Endothelial cell of umbilical vein (primary cell): ENCODE data around the gene SIKE1. TPM values are rescaled to one million over a fixed set of nuclear protein-coding genes. Genes with fewer than 3 reads are reported as not detected.

Experiments used
- BruUV-seq: library from RNA; stranded (reverse); fragments of 400-500 nt; replicated peaks from 2 replicates; lab custom pipeline; 2021; lab: Mats Ljungman, UMichigan
- CTCF ChIA-PET: fragments of 300-600, 350-600 bp; sonication (Branson Sonifier 250); formaldehyde crosslinking; loops from one replicate; lab custom pipeline; 2021; ENCODE audit warnings: antibody characterized with exemption, inconsistent platforms; lab: Charles Lee
- POLR2A ChIA-PET: fragments of 300-600, 350-600 bp; sonication (Branson Sonifier 250); formaldehyde crosslinking; loops from one replicate; lab custom pipeline; 2021; ENCODE audit warnings: antibody characterized with exemption, inconsistent platforms; lab: Charles Lee
- DNase-seq: peaks from one replicate; pipeline ENCODE4 v3.0.0-alpha.2; 2011; ENCODE audit warnings: low read depth, low spot score
- FAIRE-seq: peaks from 2 replicates; lab custom pipeline; 2011; peaks lifted over from hg19 to GRCh38; lab: Jason Lieb, UNC
- H2AFZ ChIP-seq: 2 replicates; pipeline ENCODE4 v1.6.0; 2012; ENCODE audit warnings: low read depth, low read length, control low read depth, inconsistent platforms
- H3K27ac ChIP-seq: 2 replicates; pipeline ENCODE4 v1.5.1; 2011; ENCODE audit warnings: low read depth, mild to moderate bottlenecking, control low read depth, low read length, moderate library complexity; ENCODE audit not compliant: insufficient read depth
- H3K27me3 ChIP-seq, 2 experiments: 2 replicates each; pipeline versions ENCODE4 v1.6.0 to v1.6.1; 2011; ENCODE audit warnings: low read length in 2 of 2, mixed read lengths in 1 of 2; ENCODE audit not compliant: control insufficient read depth in 2 of 2, insufficient read depth in 2 of 2
- H3K36me3 ChIP-seq, 2 experiments: 2 replicates in 1 of 2; 3 replicates in 1 of 2; pipeline ENCODE4 v1.5.1; 2011; ENCODE audit warnings: low read length in 2 of 2, mild to moderate bottlenecking in 1 of 2, moderate library complexity in 1 of 2; ENCODE audit not compliant: control insufficient read depth in 2 of 2, insufficient read depth in 2 of 2; ENCODE audit errors: extremely low read depth in 1 of 2
- H3K4me1 ChIP-seq: 3 replicates; pipeline ENCODE4 v1.5.1; 2011; ENCODE audit warnings: mild to moderate bottlenecking, low read length; ENCODE audit not compliant: control insufficient read depth, insufficient read depth; ENCODE audit errors: extremely low read depth
- H3K4me2 ChIP-seq: 2 replicates; pipeline ENCODE4 v1.6.1; 2011; ENCODE audit warnings: low read length, control low read depth, mixed read lengths; ENCODE audit not compliant: insufficient read depth
- H3K4me3 ChIP-seq, 3 experiments: fragments of 200-600 bp in 1 of 3; sonication (generic), shearing (Covaris generic) in 1 of 3; replicated peaks in 1 of 3; 2 replicates each; pipeline ENCODE4 v1.5.1; 2011 to 2016; ENCODE audit warnings: control low read depth in 3 of 3, low read length in 3 of 3, mild to moderate bottlenecking in 2 of 3, inconsistent platforms in 1 of 3, low read depth in 1 of 3, moderate library complexity in 1 of 3; ENCODE audit not compliant: insufficient read depth in 1 of 3
- H3K79me2 ChIP-seq: 2 replicates; pipeline ENCODE4 v1.6.0; 2012; ENCODE audit warnings: low read length, inconsistent platforms; ENCODE audit not compliant: control insufficient read depth, insufficient read depth
- H3K9ac ChIP-seq: replicated peaks from 2 replicates; pipeline ENCODE3; 2011; ENCODE audit warnings: low read length, control low read depth; ENCODE audit not compliant: insufficient read depth; ENCODE audit errors: extremely low read depth
- H3K9me1 ChIP-seq: replicated peaks from 3 replicates; pipeline ENCODE4 v1.6.0; 2011; ENCODE audit warnings: mild to moderate bottlenecking, low read length; ENCODE audit not compliant: control insufficient read depth, insufficient read depth; ENCODE audit errors: extremely low read depth
- H3K9me3 ChIP-seq: replicated peaks from 2 replicates; pipeline ENCODE4 v1.5.1; 2012; ENCODE audit warnings: low read length, inconsistent platforms; ENCODE audit not compliant: control insufficient read depth, insufficient read depth
- H4K20me1 ChIP-seq: replicated peaks from 2 replicates; pipeline ENCODE3; 2011; ENCODE audit warnings: mild to moderate bottlenecking, low read length; ENCODE audit not compliant: control insufficient read depth, insufficient read depth; ENCODE audit errors: extremely low read depth
- FOS ChIP-seq: IDR thresholded peaks from 2 replicates; pipeline ENCODE4 v1.6.1; 2011; ENCODE audit warnings: mild to moderate bottlenecking, low read length, moderate library complexity, borderline replicate concordance; ENCODE audit not compliant: insufficient read depth
- JUN ChIP-seq: IDR thresholded peaks from 2 replicates; pipeline ENCODE4 v1.6.1; 2011; ENCODE audit warnings: borderline replicate concordance, low read depth; ENCODE audit not compliant: insufficient read length, insufficient read depth
- POLR2A ChIP-seq: IDR thresholded peaks from 2 replicates; pipeline ENCODE4 v1.6.1; 2012; ENCODE audit warnings: low read depth, mild to moderate bottlenecking, control low read depth, low read length
- dilution Hi-C: fragments of 300-500 bp; cut with MboI; formaldehyde crosslinking; loops from one replicate; pipeline ENCODE4 v1.15.0; 2019; ENCODE audit warnings: low sequenced_read_pairs; ENCODE audit not compliant: extremely low pct_ligation_motif_present
- intact Hi-C: fragments of 100-400 bp; cut with micrococcal nuclease; formaldehyde crosslinking; loops from one replicate; pipeline ENCODE4 v1.10.0; 2022
- polyA plus RNA-seq, 4 experiments: library from polyadenylated mRNA; depleted of rRNA in 3 of 4; stranded (reverse) in 3 of 4; unstranded in 1 of 4; fragments of >200 nt; gene quantifications; 2 replicates each; pipeline versions ENCODE4 v1.2.1 to v1.2.3, GENCODE V29; 2011 to 2012; ENCODE audit warnings: missing spikeins in 1 of 4
- small RNA-seq: library from RNA; depleted of rRNA; stranded (forward); fragments of <200 nt; gene quantifications from one replicate; pipeline ENCODE3, GENCODE V24; 2012; ENCODE audit warnings: low replicate concordance, low read depth; ENCODE audit not compliant: insufficient read depth, insufficient read length
- total RNA-seq: library from RNA; stranded (reverse); gene quantifications from 2 replicates; pipeline ENCODE4 v1.2.3, GENCODE V29; 2021

Gene SIKE1
- total and polyA plus RNA-seq, 2 donors (not counting 3 experiments of a cell fraction or from before 2014, with no cell fraction given), result 16.3 to 46.6 TPM

GRCh38 chr1:114723457-114723856 is 57.0 kb downstream of the SIKE1 start:
- ChIA-PET CTCF (no interaction called here), POLR2A (no interaction called here)
- TF ChIP-seq FOS, result no peak
- dilution Hi-C loops, result no loop called here
- Histone ChIP-seq H3K9me3 (no peaks in the 10 kb centered on the region), H3K36me3 (peaks cover 39 to 40% of the 10 kb centered on the region in 2 experiments), H3K9me1 (no peaks in the 10 kb centered on the region), H3K4me3 (no peak overlapping the region), H3K4me1 (no peaks in the 10 kb centered on the region), H4K20me1 (peaks cover 3% of the 10 kb centered on the region), H3K27ac (no peak overlapping the region), H2AFZ (no peak overlapping the region), H3K79me2 (peaks cover 6% of the 10 kb centered on the region), H3K27me3 (no peaks in the 10 kb centered on the region), H3K9ac (no peak overlapping the region), H3K4me2 (no peak overlapping the region)
- intact Hi-C loops, result no loop called here
- BruUV-seq, result no TSS peak
- DNase-seq (no peak), FAIRE-seq (no peak)

GRCh38 chr1:114720492-114720891 is 60.0 kb downstream of the SIKE1 start:
- no peak overlapping the region for H3K4me3 ChIP-seq
- H3K9ac ChIP-seq, result no peak overlapping the region
- TF ChIP-seq POLR2A (no peak), JUN (no peak)
- POLR2A ChIA-PET, result no interaction called here
- peaks cover 12% of the 10 kb centered on the region for H3K79me2 ChIP-seq
- peaks cover 29 to 38% of the 10 kb centered on the region in 2 experiments for H3K36me3 ChIP-seq
- no TSS peak for BruUV-seq
- FAIRE-seq (no peak), DNase-seq (no peak)
- H3K27me3 ChIP-seq, result no peaks in the 10 kb centered on the region
- no peak overlapping the region for H3K4me2 ChIP-seq
- peaks cover 11% of the 10 kb centered on the region for H3K4me1 ChIP-seq
- H3K9me1 ChIP-seq, result no peaks in the 10 kb centered on the region
- intact Hi-C loops, result no loop called here
- no peak overlapping the region for H3K27ac ChIP-seq
- H3K9me3 ChIP-seq, result no peaks in the 10 kb centered on the region
- CTCF ChIA-PET, result interaction anchor here (1.2 to 1.6 kb wide), 2 partner anchors 12 to 24 kb away, joined by 3 to 7 read pairs; no protein-coding TSS in a partner anchor
- dilution Hi-C loops, result no loop called here
- H2AFZ ChIP-seq, result no peak overlapping the region
- no peaks in the 10 kb centered on the region for H4K20me1 ChIP-seq

Small RNA genes within 50 kb of the gene (small RNA-seq; reads per million reads assigned to genes)
- not detected for gene RNY1P13

Other genes starting within 250 kb of the SIKE1 start
- gene BCAS2, start 199.1 kb downstream of the SIKE1 start, total RNA-seq, result 41.7 and 43.5 TPM in 2 replicates
- 9.6 and 12.5 TPM in 2 replicates for gene BCAS2, start 199.1 kb downstream of the SIKE1 start, polyA plus RNA-seq
- 0.22 and 0.44 TPM in 2 replicates for gene DENND2C, start 110.6 kb downstream of the SIKE1 start, total RNA-seq
- 0.12 and 0.14 TPM in 2 replicates for gene DENND2C, start 110.6 kb downstream of the SIKE1 start, polyA plus RNA-seq
- not detected in 2 replicates for gene AMPD1, start 85.1 kb downstream of the SIKE1 start, total RNA-seq
- not detected in 2 replicates for gene AMPD1, start 85.1 kb downstream of the SIKE1 start, polyA plus RNA-seq
- 76.5 and 78.7 TPM in 2 replicates for gene NRAS, start 63.9 kb downstream of the SIKE1 start, total RNA-seq
- gene NRAS, start 63.9 kb downstream of the SIKE1 start, polyA plus RNA-seq, result 22.8 and 29.4 TPM in 2 replicates
- gene CSDE1, start 22.7 kb downstream of the SIKE1 start, total RNA-seq, result 486 and 492 TPM in 2 replicates
- gene CSDE1, start 22.7 kb downstream of the SIKE1 start, polyA plus RNA-seq, result 97.4 and 129 TPM in 2 replicates
- not detected in 2 replicates for gene SYCP1, start 74.2 kb upstream of the SIKE1 start, total RNA-seq
- not detected in 2 replicates for gene SYCP1, start 74.2 kb upstream of the SIKE1 start, polyA plus RNA-seq
- not detected in 2 replicates for gene TSHB, start 249.1 kb upstream of the SIKE1 start, total RNA-seq
- not detected in 2 replicates for gene TSHB, start 249.1 kb upstream of the SIKE1 start, polyA plus RNA-seq